ENCODE data around the gene GPSM1. TPM values are rescaled to one million over a fixed set of nuclear protein-coding genes. Genes with fewer than 3 reads are reported as not detected.
A peak's percentile ranks its signal among the peaks of the same experiment; 100 is the strongest.

The GPSM1 gene
- total and polyA plus RNA-seq, 4 donors, result 29.2 to 116 (median 92.1) TPM

DNA sequence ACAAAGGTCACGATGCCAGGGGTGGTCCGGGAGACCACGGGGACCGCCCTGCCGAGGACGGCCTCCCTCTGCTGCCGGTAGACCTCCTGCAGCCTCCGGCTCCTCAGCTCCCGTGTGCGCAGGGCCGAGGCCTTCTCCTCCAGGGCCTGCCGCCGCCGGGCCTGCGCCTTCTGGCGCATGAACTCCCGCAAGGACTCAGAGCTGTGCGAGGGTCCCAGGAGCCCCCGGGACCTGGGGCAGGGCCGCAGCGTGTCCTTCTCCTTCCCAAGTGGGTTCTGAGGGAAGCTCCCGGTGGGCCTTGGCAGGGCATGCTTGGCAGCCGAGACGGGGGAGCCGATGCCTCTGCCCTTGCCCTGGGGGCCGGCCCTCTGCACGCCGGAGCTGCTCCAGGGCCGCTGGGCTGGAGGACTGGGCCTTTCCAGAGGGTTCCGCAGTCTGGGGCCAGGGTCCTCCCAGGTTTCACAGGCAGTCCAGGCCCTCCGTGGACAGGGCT, 36.8 kb upstream of the GPSM1 start:
- H3K36me3 ChIP-seq (ENCODE audit: control insufficient read depth, insufficient read depth, low read length), result peaks cover 4% of the 10 kb centered on the region
- no peak overlapping the region for H3K4me3 ChIP-seq (ENCODE audit: low read depth, low read length)
- peaks cover 19% of the 10 kb centered on the region for H3K4me1 ChIP-seq (ENCODE audit: control insufficient read depth, insufficient read depth, low read length)
- H3K27ac ChIP-seq (ENCODE audit: low read depth, low read length), result no peak overlapping the region
- H3K27me3 ChIP-seq (ENCODE audit: control insufficient read depth, insufficient read depth, low read length), result no peaks in the 10 kb centered on the region
- no peaks in the 10 kb centered on the region for H3K9me3 ChIP-seq (ENCODE audit: control insufficient read depth, insufficient read depth, low read length)
- DNase-seq (ENCODE audit: low read depth in 4 of 6, low spot score in 6 of 6), result no peak
- 90% methylated on average over 30 of the region's 31 CpGs for WGBS (ENCODE audit: insufficient coverage)

GRCh38 chr9:136291306-136292025, 35.9 kb upstream of the GPSM1 start:
- DNase-seq (ENCODE audit: low read depth in 4 of 6, low spot score in 6 of 6), result no peak
- no peak overlapping the region for H3K27ac ChIP-seq (ENCODE audit: low read depth, low read length)
- no peaks in the 10 kb centered on the region for H3K27me3 ChIP-seq (ENCODE audit: control insufficient read depth, insufficient read depth, low read length)
- WGBS (ENCODE audit: insufficient coverage), result 74% methylated on average over 20 of the region's 22 CpGs
- no peaks in the 10 kb centered on the region for H3K9me3 ChIP-seq (ENCODE audit: control insufficient read depth, insufficient read depth, low read length)
- H3K4me3 ChIP-seq (ENCODE audit: low read depth, low read length), result no peak overlapping the region
- H3K36me3 ChIP-seq (ENCODE audit: control insufficient read depth, insufficient read depth, low read length), result peaks cover 4% of the 10 kb centered on the region
- peaks cover 24% of the 10 kb centered on the region for H3K4me1 ChIP-seq (ENCODE audit: control insufficient read depth, insufficient read depth, low read length)

DNA sequence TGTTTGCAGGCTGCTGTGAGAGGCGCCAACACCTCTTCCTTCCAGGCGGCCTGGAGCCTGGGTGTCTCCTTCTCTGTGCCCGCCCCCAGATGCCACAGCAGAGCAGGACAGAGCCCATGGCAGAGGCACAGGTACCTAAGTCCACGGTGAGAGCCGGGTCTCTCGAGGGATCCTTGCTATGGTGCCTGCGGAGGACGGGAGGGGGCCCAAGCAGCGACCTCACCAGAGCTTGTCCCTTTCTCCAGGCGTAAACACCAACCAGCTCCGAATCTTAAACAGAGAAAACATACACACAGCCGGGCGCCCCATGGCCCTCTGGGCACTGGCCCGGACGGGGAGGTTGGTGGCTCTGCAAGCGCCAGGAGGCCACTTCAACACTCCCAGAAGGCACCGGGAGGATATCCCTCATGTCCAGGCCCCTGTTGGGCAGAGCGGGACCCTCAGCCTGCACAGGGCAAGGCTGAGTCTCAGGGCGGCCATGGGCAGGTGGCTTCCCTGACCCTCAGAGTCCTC, 35.3 kb upstream of the GPSM1 start:
- peaks cover 4% of the 10 kb centered on the region for H3K36me3 ChIP-seq (ENCODE audit: control insufficient read depth, insufficient read depth, low read length)
- 70% methylated on average over 14 of the region's 19 CpGs for WGBS (ENCODE audit: insufficient coverage)
- H3K9me3 ChIP-seq (ENCODE audit: control insufficient read depth, insufficient read depth, low read length), result no peaks in the 10 kb centered on the region
- H3K27ac ChIP-seq (ENCODE audit: low read depth, low read length), result no peak overlapping the region
- H3K4me3 ChIP-seq (ENCODE audit: low read depth, low read length), result no peak overlapping the region
- DNase-seq (ENCODE audit: low read depth in 4 of 6, low spot score in 6 of 6), result no peak
- H3K4me1 ChIP-seq (ENCODE audit: control insufficient read depth, insufficient read depth, low read length), result peaks cover 25% of the 10 kb centered on the region
- peaks cover 2% of the 10 kb centered on the region for H3K27me3 ChIP-seq (ENCODE audit: control insufficient read depth, insufficient read depth, low read length)

GRCh38 chr9:136292591-136293448, 34.5 kb upstream of the GPSM1 start:
- peaks cover 30% of the 10 kb centered on the region for H3K4me1 ChIP-seq (ENCODE audit: control insufficient read depth, insufficient read depth, low read length)
- DNase-seq (ENCODE audit: low read depth in 4 of 6, low spot score in 6 of 6), result peak in 1 of 6 donors; percentile 46
- no peak overlapping the region for H3K27ac ChIP-seq (ENCODE audit: low read depth, low read length)
- H3K27me3 ChIP-seq (ENCODE audit: control insufficient read depth, insufficient read depth, low read length), result peaks cover 2% of the 10 kb centered on the region
- H3K4me3 ChIP-seq (ENCODE audit: low read depth, low read length), result no peak overlapping the region
- 60% methylated on average over 34 of the region's 34 CpGs for WGBS (ENCODE audit: insufficient coverage)
- no peaks in the 10 kb centered on the region for H3K9me3 ChIP-seq (ENCODE audit: control insufficient read depth, insufficient read depth, low read length)
- H3K36me3 ChIP-seq (ENCODE audit: control insufficient read depth, insufficient read depth, low read length), result peaks cover 4% of the 10 kb centered on the region

GRCh38 chr9:136293476-136294077, 33.8 kb upstream of the GPSM1 start:
- Histone ChIP-seq H3K27ac (ENCODE audit: low read depth, low read length) (no peak overlapping the region), H3K36me3 (ENCODE audit: control insufficient read depth, insufficient read depth, low read length) (peaks cover 4% of the 10 kb centered on the region), H3K4me3 (ENCODE audit: low read depth, low read length) (no peak overlapping the region), H3K9me3 (ENCODE audit: control insufficient read depth, insufficient read depth, low read length) (no peaks in the 10 kb centered on the region), H3K4me1 (ENCODE audit: control insufficient read depth, insufficient read depth, low read length) (peaks cover 37% of the 10 kb centered on the region), H3K27me3 (ENCODE audit: control insufficient read depth, insufficient read depth, low read length) (peaks cover 2% of the 10 kb centered on the region)
- 85% methylated on average over 14 of the region's 14 CpGs for WGBS (ENCODE audit: insufficient coverage)
- DNase-seq (ENCODE audit: low read depth in 4 of 6, low spot score in 6 of 6), result no peak

- H3K4me3 ChIP-seq (ENCODE audit: low read depth, low read length), result no peak overlapping the region
- no peak overlapping the region for H3K27ac ChIP-seq (ENCODE audit: low read depth, low read length)
- DNase-seq (ENCODE audit: low read depth in 4 of 6, low spot score in 6 of 6), result no peak
- no peaks in the 10 kb centered on the region for H3K9me3 ChIP-seq (ENCODE audit: control insufficient read depth, insufficient read depth, low read length)
- H3K36me3 ChIP-seq (ENCODE audit: control insufficient read depth, insufficient read depth, low read length), result peaks cover 4% of the 10 kb centered on the region
- H3K27me3 ChIP-seq (ENCODE audit: control insufficient read depth, insufficient read depth, low read length), result peaks cover 2% of the 10 kb centered on the region
- H3K4me1 ChIP-seq (ENCODE audit: control insufficient read depth, insufficient read depth, low read length), result peaks cover 42% of the 10 kb centered on the region
- 82% methylated on average over 3 of the region's 5 CpGs for whole genome bisulfite sequencing (ENCODE audit: insufficient coverage)
Measured at GRCh38 chr9:136294437-136294836, 32.9 kb upstream of the GPSM1 start.

- H3K27ac ChIP-seq (ENCODE audit: low read depth, low read length), result no peak overlapping the region
- peaks cover 2% of the 10 kb centered on the region for H3K27me3 ChIP-seq (ENCODE audit: control insufficient read depth, insufficient read depth, low read length)
- peaks cover 4% of the 10 kb centered on the region for H3K36me3 ChIP-seq (ENCODE audit: control insufficient read depth, insufficient read depth, low read length)
- 68% methylated on average over 11 of the region's 16 CpGs for WGBS (ENCODE audit: insufficient coverage)
- no peak overlapping the region for H3K4me3 ChIP-seq (ENCODE audit: low read depth, low read length)
- peak in 1 of 6 donors; percentile 65 for DNase-seq (ENCODE audit: low read depth in 4 of 6, low spot score in 6 of 6)
- no peaks in the 10 kb centered on the region for H3K9me3 ChIP-seq (ENCODE audit: control insufficient read depth, insufficient read depth, low read length)
- peaks cover 48% of the 10 kb centered on the region for H3K4me1 ChIP-seq (ENCODE audit: control insufficient read depth, insufficient read depth, low read length)
Measured at GRCh38 chr9:136295055-136295454, 32.3 kb upstream of the GPSM1 start.

DNA sequence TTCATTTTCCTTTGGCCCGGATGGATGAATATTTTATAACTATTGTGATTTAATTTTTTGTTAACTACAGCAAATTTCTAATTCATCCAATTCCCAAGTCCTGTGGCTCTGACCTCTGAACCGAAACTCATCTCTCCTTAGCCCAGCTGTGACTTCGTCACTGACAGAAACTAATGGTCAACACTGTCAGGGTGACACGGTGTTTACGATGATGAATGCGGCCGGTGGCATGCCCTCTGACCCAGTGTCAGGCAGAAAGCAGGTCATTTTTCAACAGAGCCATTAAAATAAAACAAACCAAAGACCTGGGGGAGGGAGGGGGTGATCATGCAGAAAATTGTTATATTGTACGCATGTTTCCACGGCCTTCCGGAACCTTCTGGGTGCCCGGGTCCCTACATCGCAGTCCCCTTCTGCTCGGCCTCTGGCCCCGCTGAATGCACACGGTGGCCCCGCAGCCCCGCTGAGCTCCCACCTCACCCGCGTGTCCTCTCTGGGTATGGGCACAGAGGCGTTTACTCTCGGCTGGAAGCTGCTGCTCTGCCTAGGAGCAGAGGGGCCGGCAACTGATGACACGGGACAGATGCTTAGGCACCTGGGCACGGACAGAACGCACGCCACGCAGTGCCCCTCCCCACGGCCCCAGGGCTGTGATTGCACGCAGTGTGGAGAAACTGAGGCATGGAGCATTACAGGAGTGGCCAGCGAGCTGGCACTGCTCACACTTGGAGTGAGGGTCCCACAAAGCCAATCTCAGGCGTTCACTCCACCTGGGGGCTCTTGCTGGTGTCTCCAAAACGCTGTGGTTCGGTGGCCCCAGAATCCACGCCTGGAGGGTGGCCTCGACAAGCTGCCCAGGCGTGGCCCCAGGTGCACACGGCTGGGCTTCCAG, 31.6 kb upstream of the GPSM1 start:
- DNase-seq (ENCODE audit: low read depth in 4 of 6, low spot score in 6 of 6), result no peak
- 51% methylated on average over 34 of the region's 37 CpGs for WGBS (ENCODE audit: insufficient coverage)
- peaks cover 2% of the 10 kb centered on the region for H3K36me3 ChIP-seq (ENCODE audit: control insufficient read depth, insufficient read depth, low read length)
- peaks cover 51% of the 10 kb centered on the region for H3K4me1 ChIP-seq (ENCODE audit: control insufficient read depth, insufficient read depth, low read length)
- H3K27me3 ChIP-seq (ENCODE audit: control insufficient read depth, insufficient read depth, low read length), result peaks cover 2% of the 10 kb centered on the region
- no peak overlapping the region for H3K27ac ChIP-seq (ENCODE audit: low read depth, low read length)
- no peaks in the 10 kb centered on the region for H3K9me3 ChIP-seq (ENCODE audit: control insufficient read depth, insufficient read depth, low read length)
- no peak overlapping the region for H3K4me3 ChIP-seq (ENCODE audit: low read depth, low read length)
